ENCODE measurements around the gene RPS21.
A peak's percentile ranks its signal among the peaks of the same experiment; 100 is the strongest.

The RPS21 gene

GRCh38 chr20:62365814-62366369 is 21.0 kb upstream of the RPS21 start:
- no peak for DNase-seq
- Histone ChIP-seq H2AFZ (ENCODE audit: low read depth, low read length) (no peak overlapping the region), H2BK5ac (ENCODE audit: low read depth, low read length, poor library complexity, severe bottlenecking) (peak overlapping the region; percentile 34), H3K9me3 (ENCODE audit: control insufficient read depth, low read length) (no peaks in the 10 kb centered on the region), H3K4me2 (ENCODE audit: low read length, poor library complexity, severe bottlenecking) (peak overlapping the region; percentile 92), H3K36me3 (ENCODE audit: control insufficient read depth in 1 of 2, insufficient read depth in 2 of 2, low read depth in 1 of 2, low read length in 2 of 2) (peaks cover 0 to 45% of the 10 kb centered on the region in 2 experiments), H2BK12ac (ENCODE audit: low read length in 2 of 2) (peak overlapping the region in 1 of 2 experiments; percentile 37), H2AK5ac (ENCODE audit: low read length, severe bottlenecking) (peak overlapping the region; percentile 3), H3K18ac (ENCODE audit: low read depth in 1 of 2, low read length in 2 of 2) (peak overlapping the region in 1 of 2 experiments; percentile 79), H3K4ac (ENCODE audit: low read depth in 1 of 2, low read length in 2 of 2) (peak overlapping the region in 1 of 2 experiments; percentile 40), H2BK120ac (ENCODE audit: low read depth, low read length) (no peak overlapping the region), H3K79me1 (replicated peaks; ENCODE audit: low read length, poor library complexity, severe bottlenecking) (no peaks in the 10 kb centered on the region), H3K4me3 (ENCODE audit: insufficient read depth in 1 of 2, low read depth in 1 of 2, low read length in 2 of 2) (peak overlapping the region; percentile 79 to 80), H3K9ac (ENCODE audit: low read length) (peak overlapping the region; percentile 63), H3K23ac (ENCODE audit: low read length in 2 of 2) (no peak overlapping the region), H4K8ac (ENCODE audit: low read length) (peak overlapping the region; percentile 45), H3K4me1 (ENCODE audit: control insufficient read depth, insufficient read depth, low read depth, low read length) (peaks cover 81% of the 10 kb centered on the region), H3K27ac (ENCODE audit: low read length, poor library complexity, severe bottlenecking) (peak overlapping the region; percentile 79), H3K14ac (ENCODE audit: low read length in 2 of 2) (peak overlapping the region; percentile 9 to 63), H4K91ac (ENCODE audit: low read length) (no peak overlapping the region), H3K27me3 (ENCODE audit: control insufficient read depth in 1 of 2, insufficient read depth in 1 of 2, low read length in 2 of 2) (peaks cover 0 to 3% of the 10 kb centered on the region in 2 experiments), H2BK15ac (ENCODE audit: low read depth, poor library complexity, severe bottlenecking) (peak overlapping the region; percentile 55)
- 20% methylated on average over 6 of the region's 10 CpGs for WGBS

- Histone ChIP-seq H3K4me2 (ENCODE audit: low read length, poor library complexity, severe bottlenecking) (peak overlapping the region; percentile 92), H2BK15ac (ENCODE audit: low read depth, poor library complexity, severe bottlenecking) (peak overlapping the region; percentile 36), H3K27ac (ENCODE audit: low read length, poor library complexity, severe bottlenecking) (peak overlapping the region; percentile 79), H4K8ac (ENCODE audit: low read length) (peak overlapping the region; percentile 45), H3K4ac (ENCODE audit: low read depth in 1 of 2, low read length in 2 of 2) (peak overlapping the region; percentile 60 to 63), H3K79me1 (replicated peaks; ENCODE audit: low read length, poor library complexity, severe bottlenecking) (no peaks in the 10 kb centered on the region), H4K91ac (ENCODE audit: low read length) (peak overlapping the region; percentile 70), H2AFZ (ENCODE audit: low read depth, low read length) (no peak overlapping the region), H3K4me3 (ENCODE audit: insufficient read depth in 1 of 2, low read depth in 1 of 2, low read length in 2 of 2) (peak overlapping the region; percentile 79 to 80), H3K9me3 (ENCODE audit: control insufficient read depth, low read length) (no peaks in the 10 kb centered on the region), H3K23ac (ENCODE audit: low read length in 2 of 2) (peak overlapping the region in 1 of 2 experiments; percentile 30), H3K18ac (ENCODE audit: low read depth in 1 of 2, low read length in 2 of 2) (peak overlapping the region; percentile 55 to 84), H2BK5ac (ENCODE audit: low read depth, low read length, poor library complexity, severe bottlenecking) (peak overlapping the region; percentile 89), H3K36me3 (ENCODE audit: control insufficient read depth in 1 of 2, insufficient read depth in 2 of 2, low read depth in 1 of 2, low read length in 2 of 2) (peaks cover 0 to 39% of the 10 kb centered on the region in 2 experiments), H3K14ac (ENCODE audit: low read length in 2 of 2) (peak overlapping the region; percentile 9 to 63), H2BK120ac (ENCODE audit: low read depth, low read length) (peak overlapping the region; percentile 87), H3K27me3 (ENCODE audit: control insufficient read depth in 1 of 2, insufficient read depth in 1 of 2, low read length in 2 of 2) (peaks cover 0 to 3% of the 10 kb centered on the region in 2 experiments), H2BK12ac (ENCODE audit: low read length in 2 of 2) (no peak overlapping the region), H3K9ac (ENCODE audit: low read length) (peak overlapping the region; percentile 63), H3K4me1 (ENCODE audit: control insufficient read depth, insufficient read depth, low read depth, low read length) (peaks cover 81% of the 10 kb centered on the region), H2AK5ac (ENCODE audit: low read length, severe bottlenecking) (peak overlapping the region; percentile 3)
- WGBS, result 2% methylated on average over 58 of the region's 72 CpGs
- DNase-seq, result no peak
These were observed 20.4 kb upstream of the RPS21 start for GRCh38 chr20:62366370-62367135.

GRCh38 chr20:62367136-62367632 is 19.7 kb upstream of the RPS21 start, which contains the start of gene LAMA5:
Gene LAMA5, minus strand, starts transcription at chr20:62367312. Its CDS starts 67 bp downstream, at chr20:62367245.
- H3K27ac ChIP-seq (ENCODE audit: low read length, poor library complexity, severe bottlenecking), result peak within 1 kb of the TSS; percentile 93
- H3K36me3 ChIP-seq (ENCODE audit: control insufficient read depth in 1 of 2, insufficient read depth in 2 of 2, low read depth in 1 of 2, low read length in 2 of 2), result peaks cover 0 to 32% of the 10 kb centered on the region in 2 experiments
- 0% methylated on average over 1 of the region's 70 CpGs for WGBS
- peaks cover 81% of the 10 kb centered on the region for H3K4me1 ChIP-seq (ENCODE audit: control insufficient read depth, insufficient read depth, low read depth, low read length)
- peak within 1 kb of the TSS; percentile 63 to 77 for H3K4ac ChIP-seq (ENCODE audit: low read depth in 1 of 2, low read length in 2 of 2)
- DNase-seq, result no peak
- peak within 1 kb of the TSS; percentile 92 for H3K4me2 ChIP-seq (ENCODE audit: low read length, poor library complexity, severe bottlenecking)
- peak within 1 kb of the TSS; percentile 90 for H2BK120ac ChIP-seq (ENCODE audit: low read depth, low read length)
- peak within 1 kb of the TSS; percentile 94 for H4K91ac ChIP-seq (ENCODE audit: low read length)
- H3K27me3 ChIP-seq (ENCODE audit: control insufficient read depth in 1 of 2, insufficient read depth in 1 of 2, low read length in 2 of 2), result peaks cover 0 to 3% of the 10 kb centered on the region in 2 experiments
- peak within 1 kb of the TSS; percentile 49 to 66 for H2BK12ac ChIP-seq (ENCODE audit: low read length in 2 of 2)
- no peaks in the 10 kb centered on the region for H3K9me3 ChIP-seq (ENCODE audit: control insufficient read depth, low read length)
- H2BK5ac ChIP-seq (ENCODE audit: low read depth, low read length, poor library complexity, severe bottlenecking), result peak within 1 kb of the TSS; percentile 96
- H2AFZ ChIP-seq (ENCODE audit: low read depth, low read length), result no peak within 1 kb of the TSS
- peak within 1 kb of the TSS; percentile 79 to 80 for H3K4me3 ChIP-seq (ENCODE audit: insufficient read depth in 1 of 2, low read depth in 1 of 2, low read length in 2 of 2)
- H3K18ac ChIP-seq (ENCODE audit: low read depth in 1 of 2, low read length in 2 of 2), result peak within 1 kb of the TSS; percentile 84 to 90
- peak within 1 kb of the TSS in 1 of 2 experiments; percentile 30 for H3K23ac ChIP-seq (ENCODE audit: low read length in 2 of 2)
- peak within 1 kb of the TSS; percentile 63 for H3K9ac ChIP-seq (ENCODE audit: low read length)
- H2BK15ac ChIP-seq (ENCODE audit: low read depth, poor library complexity, severe bottlenecking), result peak within 1 kb of the TSS; percentile 97
- peak within 1 kb of the TSS; percentile 54 for H4K8ac ChIP-seq (ENCODE audit: low read length)
- H3K14ac ChIP-seq (ENCODE audit: low read length in 2 of 2), result peak within 1 kb of the TSS; percentile 9 to 63
- H2AK5ac ChIP-seq (ENCODE audit: low read length, severe bottlenecking), result peak within 1 kb of the TSS; percentile 28
- H3K79me1 ChIP-seq (replicated peaks; ENCODE audit: low read length, poor library complexity, severe bottlenecking), result no peaks in the 10 kb centered on the region

All from mesenchymal stem cell (in vitro differentiated cells and primary cell).